HCT116 (cell line): ENCODE data around the gene ZFYVE19. TPM values are rescaled to one million over a fixed set of nuclear protein-coding genes. Genes with fewer than 3 reads are reported as not detected.

Source experiments
- ATAC-seq: fragments of 200-7000 bp; cut with Tn5 transposase; 2 replicates; pipeline ENCODE4 v1.9.1; 2020; ENCODE audit warnings: mild to moderate bottlenecking, moderate library complexity
- BruUV-seq: library from RNA; stranded (reverse); fragments of 400-500 nt; replicated peaks from 2 replicates; lab custom pipeline; 2021; lab: Mats Ljungman, UMichigan
- CTCF ChIA-PET: fragments of 300-600 bp; sonication (Branson Sonifier 250); formaldehyde crosslinking; loops from one replicate; lab custom pipeline; 2021; ENCODE audit warnings: antibody characterized with exemption; lab: Charles Lee
- POLR2A ChIA-PET: fragments of 300-600, 350-600 bp; sonication (Branson Sonifier 250); formaldehyde crosslinking; loops from one replicate; lab custom pipeline; 2021; ENCODE audit warnings: antibody characterized with exemption; lab: Charles Lee
- RAD21 ChIA-PET, 2 experiments: fragments of 300-600 bp; sonication (Branson Sonifier 250); formaldehyde crosslinking; loops; one replicate each; lab custom pipeline; 2023; ENCODE audit warnings: low total read pairs in 2 of 2; ENCODE audit not compliant: uncharacterized antibody in 2 of 2, unreplicated experiment in 2 of 2, low non-redundant PET in 1 of 2; lab: Charles Lee
- DNase-seq: peaks from one replicate; pipeline ENCODE4 v3.0.0-alpha.2; 2010; ENCODE audit warnings: low read depth, low spot score
- H2AFZ ChIP-seq: fragments of 200-600 bp; shearing (Covaris generic), sonication (generic); 2 replicates; pipeline ENCODE4 v1.6.1; 2017; ENCODE audit warnings: low read depth, mixed run types, mixed read lengths, antibody characterized with exemption, low read length; ENCODE audit not compliant: poor library complexity, severe bottlenecking
- H3K27ac ChIP-seq: 2 replicates; pipeline ENCODE4 v1.5.1; 2012; ENCODE audit warnings: low read depth, low read length
- H3K27me3 ChIP-seq: fragments of 200-600 bp; sonication (generic); 2 replicates; pipeline ENCODE4 v1.6.1; 2016; ENCODE audit warnings: mixed run types, low read length, mixed read lengths; ENCODE audit not compliant: insufficient read depth
- H3K36me3 ChIP-seq, 2 experiments: fragments of 200-500 bp in 1 of 2; fragments of 200-600 bp in 1 of 2; sonication (Bioruptor generic) in 1 of 2; sonication (generic) in 1 of 2; 2 replicates each; pipeline versions ENCODE4 v1.5.1 to v1.6.1; 2014 to 2016; ENCODE audit warnings: low read length in 2 of 2, inconsistent platforms in 1 of 2, mixed read lengths in 1 of 2, mixed run types in 1 of 2; ENCODE audit not compliant: insufficient read depth in 2 of 2, control insufficient read depth in 1 of 2
- H3K4me1 ChIP-seq, 2 experiments: fragments of 200-600 bp in 1 of 2; sonication (generic) in 1 of 2; 2 replicates each; pipeline versions ENCODE4 v1.5.1 to v1.6.1; 2012 to 2017; ENCODE audit warnings: low read length in 2 of 2, inconsistent platforms in 1 of 2, mild to moderate bottlenecking in 1 of 2, mixed read lengths in 1 of 2, mixed run types in 1 of 2, moderate library complexity in 1 of 2; ENCODE audit not compliant: insufficient read depth in 2 of 2, control insufficient read depth in 1 of 2
- H3K4me2 ChIP-seq: fragments of 200-600 bp; sonication (generic); 2 replicates; pipeline ENCODE4 v1.6.1; 2017; ENCODE audit warnings: mixed run types, low read length, mixed read lengths
- H3K4me3 ChIP-seq, 2 experiments: fragments of 200-600 bp in 1 of 2; sonication (generic) in 1 of 2; replicated peaks in 1 of 2; 2 replicates each; pipeline ENCODE4 v1.5.1; 2011 to 2016; ENCODE audit warnings: low read length in 2 of 2, control low read depth in 1 of 2, low read depth in 1 of 2, mild to moderate bottlenecking in 1 of 2, mixed read lengths in 1 of 2, mixed run types in 1 of 2
- H3K79me2 ChIP-seq: fragments of 200-600 bp; sonication (generic); 2 replicates; pipeline ENCODE4 v1.6.1; 2017; ENCODE audit warnings: mild to moderate bottlenecking, mixed run types, low read length, moderate library complexity, mixed read lengths; ENCODE audit not compliant: insufficient read depth
- H3K9ac ChIP-seq: fragments of 200-600 bp; sonication (generic); 2 replicates; pipeline ENCODE4 v1.6.1; 2016; ENCODE audit warnings: low read length, mixed read lengths
- H3K9me2 ChIP-seq: fragments of 200-600 bp; sonication (generic), shearing (Covaris generic); 2 replicates; pipeline ENCODE4 v1.6.1; 2017; ENCODE audit warnings: mixed run types, mild to moderate bottlenecking, moderate library complexity; ENCODE audit not compliant: insufficient read depth
- H3K9me3 ChIP-seq, 2 experiments: fragments of 200-500 bp in 1 of 2; fragments of 200-600 bp in 1 of 2; sonication (Bioruptor generic) in 1 of 2; sonication (generic) in 1 of 2; 2 replicates each; pipeline ENCODE4 v1.6.1; 2014 to 2017; ENCODE audit warnings: low read length in 2 of 2, mixed read lengths in 2 of 2, inconsistent platforms in 1 of 2, low read depth in 1 of 2, mild to moderate bottlenecking in 1 of 2, mixed run types in 1 of 2, moderate library complexity in 1 of 2; ENCODE audit not compliant: control insufficient read depth in 1 of 2, insufficient read depth in 1 of 2
- H4K20me1 ChIP-seq: fragments of 200-600 bp; sonication (generic), shearing (Covaris generic); 2 replicates; pipeline ENCODE4 v1.6.1; 2017; ENCODE audit warnings: mixed run types, mild to moderate bottlenecking, moderate library complexity; ENCODE audit not compliant: insufficient read depth
- CBX3 ChIP-seq: IDR thresholded peaks from 2 replicates; pipeline ENCODE4 v1.6.1; 2012; ENCODE audit warnings: low read depth
- CEBPB ChIP-seq: IDR thresholded peaks from 2 replicates; pipeline ENCODE4 v1.6.1; 2012; ENCODE audit warnings: low read depth
- EGR1 ChIP-seq: IDR thresholded peaks from 2 replicates; pipeline ENCODE4 v1.6.1; 2012; ENCODE audit warnings: low read depth
- ELF1 ChIP-seq: IDR thresholded peaks from 2 replicates; pipeline ENCODE4 v1.6.1; 2012; ENCODE audit warnings: low read depth, borderline replicate concordance
- EZH2 ChIP-seq: fragments of 200-600 bp; sonication (generic); IDR thresholded peaks from 2 replicates; pipeline ENCODE4 v1.6.1; 2017; ENCODE audit warnings: antibody characterized with exemption, mixed run types
- EZH2phosphoT487 ChIP-seq: fragments of 200-600 bp; IDR thresholded peaks from 2 replicates; pipeline ENCODE4 v1.6.1; 2018; ENCODE audit warnings: antibody characterized with exemption, borderline replicate concordance
- FOSL1 ChIP-seq: IDR thresholded peaks from 2 replicates; pipeline ENCODE4 v1.6.1; 2012; ENCODE audit warnings: low read depth
- MAX ChIP-seq: IDR thresholded peaks from 2 replicates; pipeline ENCODE4 v1.6.1; 2012
- POLR2A ChIP-seq: IDR thresholded peaks from 2 replicates; pipeline ENCODE4 v1.7.0; 2011; ENCODE audit warnings: borderline replicate concordance; ENCODE audit not compliant: insufficient read depth, insufficient read length; ENCODE audit errors: extremely low read depth
- RAD21 ChIP-seq: IDR thresholded peaks from 2 replicates; pipeline ENCODE4 v1.6.1; 2012; ENCODE audit warnings: low read depth, mild to moderate bottlenecking
- REST ChIP-seq: IDR thresholded peaks from 2 replicates; pipeline ENCODE4 v1.6.1; 2012; ENCODE audit warnings: low read depth
- SP1 ChIP-seq: IDR thresholded peaks from 2 replicates; pipeline ENCODE4 v1.6.1; 2012; ENCODE audit warnings: low read depth
- TCF7L2 ChIP-seq: IDR thresholded peaks from 2 replicates; pipeline ENCODE4 v1.7.0; 2011; ENCODE audit warnings: borderline replicate concordance, inconsistent platforms; ENCODE audit not compliant: insufficient read depth, insufficient read length; ENCODE audit errors: extremely low read depth
- ZFX ChIP-seq: fragments of 450-650 bp; IDR thresholded peaks from 2 replicates; pipeline ENCODE4 v1.6.1; 2017
- ZNF274 ChIP-seq: fragments of 200-500 bp; sonication (Bioruptor generic); IDR thresholded peaks from 2 replicates; pipeline ENCODE4 v1.6.1; 2014; ENCODE audit warnings: mild to moderate bottlenecking, low read depth, low read length, inconsistent platforms
- intact Hi-C: fragments of 100-400 bp; cut with micrococcal nuclease; formaldehyde crosslinking; loops from 2 replicates; pipeline ENCODE4 v1.10.0; 2022
- total RNA-seq: library from RNA; stranded (reverse); gene quantifications from one replicate; pipeline ENCODE4 v1.2.1, GENCODE V29; 2021; ENCODE audit not compliant: unreplicated experiment
- TF ChIP-seq, protein P1 (sequence below): IDR thresholded peaks from 2 replicates; pipeline ENCODE4 v1.6.1; 2012

Gene ZFYVE19
- total RNA-seq, 1 experiment from 2014 or later, result 29.1 TPM

GRCh38 chr15:40803688-40804087 lies 3.2 kb upstream of the ZFYVE19 start:
- H3K9me3 ChIP-seq, result no peaks in the 10 kb centered on the region
- no peaks in the 10 kb centered on the region for H4K20me1 ChIP-seq
- H3K27me3 ChIP-seq, result no peaks in the 10 kb centered on the region
- DNase-seq, result no peak
- no peaks in the 10 kb centered on the region for H3K9me2 ChIP-seq
- no peak overlapping the region for H3K9ac ChIP-seq
- no peak for ATAC-seq
- TF ChIP-seq TCF7L2 (no peak), ZNF274 (no peak), SP1 (no peak), CEBPB (no peak), ELF1 (no peak), REST (no peak), RAD21 (no peak), MAX (no peak), EGR1 (no peak), ZFX (no peak), EZH2phosphoT487 (no peak), FOSL1 (no peak), POLR2A (no peak), CBX3 (no peak), EZH2 (no peak)
- TF ChIP-seq, protein P1, sequence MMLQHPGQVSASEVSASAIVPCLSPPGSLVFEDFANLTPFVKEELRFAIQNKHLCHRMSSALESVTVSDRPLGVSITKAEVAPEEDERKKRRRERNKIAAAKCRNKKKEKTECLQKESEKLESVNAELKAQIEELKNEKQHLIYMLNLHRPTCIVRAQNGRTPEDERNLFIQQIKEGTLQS, result no peak
- H3K36me3 ChIP-seq, result no peaks in the 10 kb centered on the region
- intact Hi-C loops, result no loop called here
- no peak overlapping the region for H2AFZ ChIP-seq
- RAD21 ChIA-PET, result interaction anchor here in 1 of 2 experiments (0.7 kb wide), 1 partner anchor 695 kb away, joined by 4 read pairs; no protein-coding TSS in a partner anchor
- peaks cover 15 to 34% of the 10 kb centered on the region in 2 experiments; a peak in 3 of 4 replicates for H3K4me1 ChIP-seq
- BruUV-seq, result no TSS peak
- no peak overlapping the region for H3K4me2 ChIP-seq
- H3K79me2 ChIP-seq, result peaks cover 34% of the 10 kb centered on the region
- CTCF ChIA-PET, result no interaction called here
- POLR2A ChIA-PET, result interaction anchor here (0.6 kb wide), 1 partner anchor 222 kb away, joined by 3 read pairs; no protein-coding TSS in a partner anchor
- no peak overlapping the region for H3K4me3 ChIP-seq
- H3K27ac ChIP-seq, result no peak overlapping the region
